Prostate gland (tissue), 2 donors: ENCODE results near the gene CA7.

ENCODE experiments used
- POLR2AphosphoS5 ChIP-seq: sonication (generic); formaldehyde crosslinking; IDR thresholded peaks from one replicate; pipeline ENCODE4 v1.6.1; 2017; ENCODE audit warnings: antibody characterized with exemption
- TF ChIP-seq, protein P1 (sequence below), 4 experiments: fragments of 200-600 bp in 2 of 4; fragments of 450-650 bp in 2 of 4; sonication (generic) in 2 of 4; IDR thresholded peaks; 1 replicate in 3 of 4; 2 replicates in 1 of 4; pipeline ENCODE4 v1.5.1; 2016 to 2019; ENCODE audit warnings: antibody characterized with exemption in 4 of 4, mild to moderate bottlenecking in 2 of 4, moderate library complexity in 2 of 4

DNA sequence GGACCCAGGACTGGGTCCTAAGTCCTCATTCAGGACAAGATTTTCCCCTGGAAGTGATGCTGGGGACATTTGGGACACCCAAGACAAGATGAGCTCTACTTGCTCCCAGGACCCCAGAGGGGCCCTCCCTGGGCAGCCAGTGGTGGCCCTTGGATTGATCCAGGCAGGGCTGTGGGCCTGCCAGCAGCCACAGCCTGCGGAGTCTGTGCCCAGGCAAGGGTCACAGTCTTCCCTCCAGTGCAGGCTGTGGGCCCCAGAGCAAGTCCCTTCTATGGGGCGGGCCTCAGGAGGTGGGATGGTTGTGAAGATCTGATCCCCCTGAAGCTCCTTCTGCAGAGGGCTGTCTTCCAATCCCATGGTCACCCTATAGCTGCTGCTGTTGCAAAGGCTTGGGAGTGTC, 12.6 kb downstream of the CA7 start:
- TF ChIP-seq, protein P1, sequence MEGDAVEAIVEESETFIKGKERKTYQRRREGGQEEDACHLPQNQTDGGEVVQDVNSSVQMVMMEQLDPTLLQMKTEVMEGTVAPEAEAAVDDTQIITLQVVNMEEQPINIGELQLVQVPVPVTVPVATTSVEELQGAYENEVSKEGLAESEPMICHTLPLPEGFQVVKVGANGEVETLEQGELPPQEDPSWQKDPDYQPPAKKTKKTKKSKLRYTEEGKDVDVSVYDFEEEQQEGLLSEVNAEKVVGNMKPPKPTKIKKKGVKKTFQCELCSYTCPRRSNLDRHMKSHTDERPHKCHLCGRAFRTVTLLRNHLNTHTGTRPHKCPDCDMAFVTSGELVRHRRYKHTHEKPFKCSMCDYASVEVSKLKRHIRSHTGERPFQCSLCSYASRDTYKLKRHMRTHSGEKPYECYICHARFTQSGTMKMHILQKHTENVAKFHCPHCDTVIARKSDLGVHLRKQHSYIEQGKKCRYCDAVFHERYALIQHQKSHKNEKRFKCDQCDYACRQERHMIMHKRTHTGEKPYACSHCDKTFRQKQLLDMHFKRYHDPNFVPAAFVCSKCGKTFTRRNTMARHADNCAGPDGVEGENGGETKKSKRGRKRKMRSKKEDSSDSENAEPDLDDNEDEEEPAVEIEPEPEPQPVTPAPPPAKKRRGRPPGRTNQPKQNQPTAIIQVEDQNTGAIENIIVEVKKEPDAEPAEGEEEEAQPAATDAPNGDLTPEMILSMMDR (IDR thresholded peaks at IDR 0.05) = no peak
- TF ChIP-seq POLR2AphosphoS5 = no peak
